Gastroesophageal sphincter (tissue), 4 donors: ENCODE data around the gene HNF1B. TPM values are rescaled to one million over a fixed set of nuclear protein-coding genes. Genes with fewer than 3 reads are reported as not detected.

ENCODE experiments used
- ATAC-seq: fragments of 150-250 bp; one replicate; pipeline ENCODE4 v1.9.1; 2016; ENCODE audit warnings: mild to moderate bottlenecking, moderate library complexity
- H3K27ac ChIP-seq, 4 donors: fragments of 200-600 bp; sonication (generic) in 3 of 4; 1 replicate in 3 of 4; 2 replicates in 1 of 4; pipeline ENCODE4 v1.5.1; 2016 to 2019
- H3K27me3 ChIP-seq: fragments of 200-600 bp; sonication (generic); one replicate; pipeline ENCODE4 v1.5.1; 2019
- H3K36me3 ChIP-seq, 2 donors: fragments of 200-600 bp; sonication (generic); one replicate each; pipeline ENCODE4 v1.5.1; 2019; ENCODE audit warnings: control low read depth in 1 of 2
- H3K4me1 ChIP-seq, 3 donors: fragments of 200-600 bp; sonication (generic); 1 replicate in 2 of 3; 2 replicates in 1 of 3; pipeline ENCODE4 v1.5.1; 2016 to 2019; ENCODE audit warnings: control low read depth in 2 of 3
- H3K4me3 ChIP-seq, 2 donors: fragments of 200-600 bp; sonication (generic); one replicate each; pipeline ENCODE4 v1.5.1; 2019; ENCODE audit warnings: mild to moderate bottlenecking in 1 of 2, moderate library complexity in 1 of 2
- H3K9me3 ChIP-seq, 3 donors: fragments of 200-600 bp; sonication (generic); one replicate each; pipeline ENCODE4 v1.5.1; 2017 to 2019; ENCODE audit warnings: control low read depth in 2 of 3
- CTCF ChIP-seq, 4 experiments: fragments of 200-600 bp in 2 of 4; fragments of 450-650 bp in 2 of 4; sonication (generic) in 1 of 4; IDR thresholded peaks; one replicate each; pipeline ENCODE4 v1.5.1; 2017 to 2019; ENCODE audit warnings: antibody characterized with exemption in 4 of 4, mild to moderate bottlenecking in 2 of 4, moderate library complexity in 2 of 4
- EP300 ChIP-seq: sonication (generic); formaldehyde crosslinking; IDR thresholded peaks from one replicate; pipeline ENCODE4 v1.6.1; 2017; ENCODE audit warnings: antibody characterized with exemption, mild to moderate bottlenecking
- POLR2A ChIP-seq, 2 donors: fragments of 450-650 bp; IDR thresholded peaks; one replicate each; pipeline ENCODE4 v1.6.1; 2017; ENCODE audit warnings: antibody characterized with exemption in 2 of 2, mild to moderate bottlenecking in 2 of 2, moderate library complexity in 1 of 2
- POLR2AphosphoS5 ChIP-seq: sonication (generic); formaldehyde crosslinking; IDR thresholded peaks from one replicate; pipeline ENCODE4 v1.6.1; 2017; ENCODE audit warnings: antibody characterized with exemption
- WGBS, 2 donors: methylation state at CpG; one replicate each; pipeline ENCODE4 v1.1.5; 2018; ENCODE audit warnings: low coverage in 1 of 2; 5-methylcytosine and 5-hydroxymethylcytosine counted together
- total RNA-seq, 4 donors: library from RNA; depleted of rRNA; stranded (reverse); fragments of >200 nt; gene quantifications; one replicate each; pipeline ENCODE4 v1.1.0, GENCODE V29; 2016

HNF1B gene
- total RNA-seq, 4 donors from 2014 or later = not detected

- no peak for TF ChIP-seq POLR2A (IDR thresholded peaks at IDR 0.05)
- no peak for TF ChIP-seq POLR2AphosphoS5
- TF ChIP-seq EP300 = no peak
- TF ChIP-seq CTCF (IDR thresholded peaks at IDR 0.05) = no peak
- Histone ChIP-seq H3K27me3 (peaks cover 17% of the 10 kb centered on the region), H3K27ac (no peak overlapping the region), H3K9me3 (no peaks in the 10 kb centered on the region), H3K36me3 (no peaks in the 10 kb centered on the region), H3K4me3 (no peak overlapping the region), H3K4me1 (no peaks in the 10 kb centered on the region)
- WGBS, 2 donors = 73% methylated on average over 2 of the region's 6 CpGs; no CpG with 5 or more reads in 1 of the 2 donors
- ATAC-seq = no peak
These were observed 15.0 kb downstream of the HNF1B start for GRCh38 chr17:37729905-37730304.

GRCh38 chr17:37726891-37727675 is 17.8 kb downstream of the HNF1B start:
- H3K4me3 ChIP-seq = no peak overlapping the region
- ATAC-seq = no peak
- H3K4me1 ChIP-seq = no peaks in the 10 kb centered on the region
- 63 to 82% methylated on average over 6 to 8 of the region's 12 CpGs for WGBS, 2 donors
- H3K9me3 ChIP-seq = no peaks in the 10 kb centered on the region
- TF ChIP-seq POLR2AphosphoS5 (no peak), POLR2A (IDR thresholded peaks at IDR 0.05) (no peak), EP300 (no peak)
- H3K27ac ChIP-seq = no peak overlapping the region
- H3K27me3 ChIP-seq = peaks cover 17% of the 10 kb centered on the region
- no peaks in the 10 kb centered on the region for H3K36me3 ChIP-seq

GRCh38 chr17:37726248-37726647 is 18.6 kb downstream of the HNF1B start:
- TF ChIP-seq POLR2A (IDR thresholded peaks at IDR 0.05) (no peak), CTCF (IDR thresholded peaks at IDR 0.05) (no peak), EP300 (no peak), POLR2AphosphoS5 (no peak)
- no peak overlapping the region for H3K27ac ChIP-seq
- H3K4me1 ChIP-seq = no peaks in the 10 kb centered on the region
- H3K27me3 ChIP-seq = peaks cover 19% of the 10 kb centered on the region
- WGBS, 2 donors = no CpG with 5 or more reads among the region's 3 CpGs
- no peak for ATAC-seq
- H3K4me3 ChIP-seq = no peak overlapping the region
- no peaks in the 10 kb centered on the region for H3K9me3 ChIP-seq
- no peaks in the 10 kb centered on the region for H3K36me3 ChIP-seq

- H3K4me1 ChIP-seq = no peaks in the 10 kb centered on the region
- H3K27ac ChIP-seq = no peak overlapping the region
- H3K27me3 ChIP-seq = peaks cover 19% of the 10 kb centered on the region
- no peaks in the 10 kb centered on the region for H3K36me3 ChIP-seq
- no peak overlapping the region for H3K4me3 ChIP-seq
- ATAC-seq = no peak
- TF ChIP-seq POLR2A (IDR thresholded peaks at IDR 0.05) (no peak), POLR2AphosphoS5 (no peak), EP300 (no peak), CTCF (IDR thresholded peaks at IDR 0.05) (no peak)
- 40 to 50% methylated on average over 1 to 3 of the region's 4 CpGs for WGBS, 2 donors
- no peaks in the 10 kb centered on the region for H3K9me3 ChIP-seq
These were observed 19.2 kb downstream of the HNF1B start for GRCh38 chr17:37725601-37726146.

GRCh38 chr17:37725021-37725595 is 19.8 kb downstream of the HNF1B start:
- no peak overlapping the region for H3K4me3 ChIP-seq
- no peaks in the 10 kb centered on the region for H3K4me1 ChIP-seq
- no peaks in the 10 kb centered on the region for H3K9me3 ChIP-seq
- no peak for ATAC-seq
- TF ChIP-seq POLR2AphosphoS5 = no peak
- TF ChIP-seq EP300 = no peak
- no peak for TF ChIP-seq CTCF (IDR thresholded peaks at IDR 0.05)
- TF ChIP-seq POLR2A (IDR thresholded peaks at IDR 0.05) = no peak
- peaks cover 16% of the 10 kb centered on the region for H3K27me3 ChIP-seq
- H3K27ac ChIP-seq = no peak overlapping the region
- H3K36me3 ChIP-seq = no peaks in the 10 kb centered on the region
- WGBS, 2 donors = 100% methylated on average over 1 of the region's 5 CpGs; no CpG with 5 or more reads in 1 of the 2 donors
